PC-3 (cell line): ENCODE data around the gene FN1. TPM values are rescaled to one million over a fixed set of nuclear protein-coding genes. Genes with fewer than 3 reads are reported as not detected.

Experiments used
- ATAC-seq: fragments of 200-7000 bp; cut with Tn5 transposase; 2 replicates; pipeline ENCODE4 v1.9.1; 2020; ENCODE audit warnings: mild to moderate bottlenecking, moderate library complexity
- BruUV-seq: library from RNA; stranded (reverse); fragments of 400-500 nt; replicated peaks from 2 replicates; lab custom pipeline; 2021; lab: Mats Ljungman, UMichigan
- CTCF ChIA-PET: fragments of 300-600 bp; sonication (Branson Sonifier 250); formaldehyde crosslinking; loops from one replicate; lab custom pipeline; 2022; ENCODE audit warnings: antibody characterized with exemption; lab: Charles Lee
- POLR2A ChIA-PET: fragments of 300-600 bp; sonication (Branson Sonifier 250); formaldehyde crosslinking; loops from one replicate; lab custom pipeline; 2022; ENCODE audit warnings: antibody characterized with exemption; ENCODE audit not compliant: unreplicated experiment; lab: Charles Lee
- DNase-seq: peaks from one replicate; pipeline ENCODE4 v3.0.0-alpha.2; 2015
- H2AFZ ChIP-seq: fragments of 300-600 bp; sonication (generic); 2 replicates; pipeline ENCODE4 v1.6.0; 2016; ENCODE audit warnings: antibody characterized with exemption, low read length
- H3F3A ChIP-seq: fragments of 300-600 bp; sonication (generic); one replicate; pipeline ENCODE4 v1.6.0; 2017; ENCODE audit warnings: antibody characterized with exemption, low read length, control low read depth, mild to moderate bottlenecking; ENCODE audit not compliant: unreplicated experiment
- H3K27ac ChIP-seq: fragments of 300-600 bp; sonication (generic); 2 replicates; pipeline ENCODE4 v1.5.1; 2016; ENCODE audit warnings: mild to moderate bottlenecking, low read length
- H3K27me3 ChIP-seq: fragments of 300-600 bp; sonication (generic); 2 replicates; pipeline ENCODE4 v1.6.1; 2016; ENCODE audit warnings: low read length, mixed read lengths
- H3K36me3 ChIP-seq: fragments of 300-600 bp; sonication (generic); 2 replicates; pipeline ENCODE4 v1.6.1; 2016; ENCODE audit warnings: low read depth, mixed run types, low read length, mixed read lengths
- H3K4me1 ChIP-seq: fragments of 300-600 bp; sonication (generic); 2 replicates; pipeline ENCODE4 v1.5.1; 2016; ENCODE audit warnings: low read length; ENCODE audit not compliant: insufficient read depth
- H3K4me2 ChIP-seq: fragments of 300-600 bp; sonication (generic); 2 replicates; pipeline ENCODE4 v1.6.0; 2016; ENCODE audit warnings: low read length
- H3K4me3 ChIP-seq: fragments of 300-600 bp; sonication (generic); 2 replicates; pipeline ENCODE4 v1.5.1; 2016; ENCODE audit warnings: mild to moderate bottlenecking, low read length, mixed read lengths
- H3K79me2 ChIP-seq: fragments of 300-600 bp; sonication (generic); 2 replicates; pipeline ENCODE4 v1.6.1; 2017; ENCODE audit warnings: low read length, mixed read lengths
- H3K9ac ChIP-seq: fragments of 300-600 bp; sonication (generic); 2 replicates; pipeline ENCODE4 v1.6.0; 2016; ENCODE audit warnings: mild to moderate bottlenecking, low read length
- H3K9me2 ChIP-seq: fragments of 300-600 bp; sonication (generic); replicated peaks from 2 replicates; pipeline ENCODE4 v1.6.1; 2016; ENCODE audit warnings: mixed run types, low read length, mixed read lengths
- H3K9me3 ChIP-seq: fragments of 300-600 bp; sonication (generic); 2 replicates; pipeline ENCODE4 v1.6.1; 2016; ENCODE audit warnings: low read length, mixed read lengths
- H4K20me1 ChIP-seq: fragments of 300-600 bp; sonication (generic); 2 replicates; pipeline ENCODE4 v1.6.1; 2016; ENCODE audit warnings: low read length, mixed read lengths
- EZH2 ChIP-seq: fragments of 300-600 bp; sonication (generic); IDR thresholded peaks from one replicate; pipeline ENCODE4 v1.6.1; 2017; ENCODE audit warnings: antibody characterized with exemption, mild to moderate bottlenecking, low read length; ENCODE audit not compliant: unreplicated experiment
- EZH2phosphoT487 ChIP-seq: fragments of 300-600 bp; sonication (generic); IDR thresholded peaks from 2 replicates; pipeline ENCODE4 v1.6.1; 2018; ENCODE audit warnings: mild to moderate bottlenecking, antibody characterized with exemption, low read length, borderline replicate concordance
- intact Hi-C: fragments of 100-400 bp; cut with micrococcal nuclease; formaldehyde crosslinking; loops from 2 replicates; pipeline ENCODE4 v1.9.0; 2023
- total RNA-seq: library from RNA; depleted of rRNA; stranded (reverse); fragments of >200 nt; gene quantifications from 2 replicates; pipeline ENCODE4 v1.2.3, GENCODE V29; 2014
- TF ChIP-seq, protein P1 (sequence below): fragments of 300-600 bp; sonication (generic); conservative IDR thresholded peaks from 2 replicates; pipeline ENCODE4 v1.5.1; 2017; ENCODE audit warnings: antibody characterized with exemption, low read depth, mild to moderate bottlenecking, low read length

The FN1 gene
- total RNA-seq, 1 experiment from 2014 or later: 220 TPM

DNA sequence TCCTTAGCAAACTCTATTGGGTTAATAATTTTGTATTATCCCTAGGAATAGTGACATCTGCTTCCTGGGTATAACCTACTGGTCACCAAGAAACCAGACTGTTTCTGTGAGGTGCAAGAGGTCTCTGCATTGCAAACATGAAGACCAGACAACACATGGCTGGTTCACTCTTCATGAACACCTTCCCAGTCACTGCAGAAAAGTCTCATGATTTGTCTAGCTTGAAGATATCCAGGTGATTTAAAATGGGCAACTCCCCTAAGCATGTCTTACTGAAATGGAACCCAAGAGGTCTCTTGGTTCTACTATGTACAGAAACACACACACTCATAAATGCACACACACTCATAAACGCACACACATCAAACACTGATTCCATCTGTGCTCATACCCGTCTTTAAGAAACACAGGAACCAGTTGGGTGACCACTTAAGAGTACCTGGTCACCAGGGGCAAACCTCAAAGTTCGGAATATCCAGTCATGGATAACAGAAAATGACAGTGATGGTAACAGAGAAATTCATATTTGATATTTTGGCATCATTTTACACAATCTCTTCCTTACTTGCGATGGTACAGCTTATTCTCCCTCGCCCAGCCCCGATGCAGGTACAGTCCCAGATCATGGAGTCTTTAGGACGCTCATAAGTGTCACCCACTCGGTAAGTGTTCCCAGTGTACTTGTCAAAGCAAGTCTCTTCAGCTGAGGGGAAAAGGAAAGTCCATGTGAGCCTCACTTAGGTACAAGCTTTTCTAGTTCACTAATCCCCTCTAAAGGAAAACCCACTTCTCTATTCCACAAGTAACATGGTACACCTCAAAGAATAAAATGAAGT, 2.9 kb downstream of the FN1 start:
- BruUV-seq: no TSS peak
- peaks cover 37% of the 10 kb centered on the region for H3K4me1 ChIP-seq
- peak overlapping the region; percentile 89 for H3K4me2 ChIP-seq
- TF ChIP-seq, protein P1, sequence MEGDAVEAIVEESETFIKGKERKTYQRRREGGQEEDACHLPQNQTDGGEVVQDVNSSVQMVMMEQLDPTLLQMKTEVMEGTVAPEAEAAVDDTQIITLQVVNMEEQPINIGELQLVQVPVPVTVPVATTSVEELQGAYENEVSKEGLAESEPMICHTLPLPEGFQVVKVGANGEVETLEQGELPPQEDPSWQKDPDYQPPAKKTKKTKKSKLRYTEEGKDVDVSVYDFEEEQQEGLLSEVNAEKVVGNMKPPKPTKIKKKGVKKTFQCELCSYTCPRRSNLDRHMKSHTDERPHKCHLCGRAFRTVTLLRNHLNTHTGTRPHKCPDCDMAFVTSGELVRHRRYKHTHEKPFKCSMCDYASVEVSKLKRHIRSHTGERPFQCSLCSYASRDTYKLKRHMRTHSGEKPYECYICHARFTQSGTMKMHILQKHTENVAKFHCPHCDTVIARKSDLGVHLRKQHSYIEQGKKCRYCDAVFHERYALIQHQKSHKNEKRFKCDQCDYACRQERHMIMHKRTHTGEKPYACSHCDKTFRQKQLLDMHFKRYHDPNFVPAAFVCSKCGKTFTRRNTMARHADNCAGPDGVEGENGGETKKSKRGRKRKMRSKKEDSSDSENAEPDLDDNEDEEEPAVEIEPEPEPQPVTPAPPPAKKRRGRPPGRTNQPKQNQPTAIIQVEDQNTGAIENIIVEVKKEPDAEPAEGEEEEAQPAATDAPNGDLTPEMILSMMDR: no peak
- TF ChIP-seq EZH2: no peak
- no peak for TF ChIP-seq EZH2phosphoT487
- no peaks in the 10 kb centered on the region for H3K27me3 ChIP-seq
- no peaks in the 10 kb centered on the region for H4K20me1 ChIP-seq
- ATAC-seq (no peak), DNase-seq (peak; percentile 42)
- ChIA-PET POLR2A (no interaction called here), CTCF (no interaction called here)
- H3K79me2 ChIP-seq: peaks cover 13% of the 10 kb centered on the region
- no peak overlapping the region for H3K9ac ChIP-seq
- peak overlapping the region; percentile 63 for H3K27ac ChIP-seq
- H3F3A ChIP-seq: no peaks in the 10 kb centered on the region
- H3K4me3 ChIP-seq: peak overlapping the region; percentile 94
- peaks cover 34% of the 10 kb centered on the region for H3K36me3 ChIP-seq
- intact Hi-C loops: no loop called here
- H2AFZ ChIP-seq: no peak overlapping the region
- no peaks in the 10 kb centered on the region for H3K9me2 ChIP-seq
- H3K9me3 ChIP-seq: no peaks in the 10 kb centered on the region

DNA sequence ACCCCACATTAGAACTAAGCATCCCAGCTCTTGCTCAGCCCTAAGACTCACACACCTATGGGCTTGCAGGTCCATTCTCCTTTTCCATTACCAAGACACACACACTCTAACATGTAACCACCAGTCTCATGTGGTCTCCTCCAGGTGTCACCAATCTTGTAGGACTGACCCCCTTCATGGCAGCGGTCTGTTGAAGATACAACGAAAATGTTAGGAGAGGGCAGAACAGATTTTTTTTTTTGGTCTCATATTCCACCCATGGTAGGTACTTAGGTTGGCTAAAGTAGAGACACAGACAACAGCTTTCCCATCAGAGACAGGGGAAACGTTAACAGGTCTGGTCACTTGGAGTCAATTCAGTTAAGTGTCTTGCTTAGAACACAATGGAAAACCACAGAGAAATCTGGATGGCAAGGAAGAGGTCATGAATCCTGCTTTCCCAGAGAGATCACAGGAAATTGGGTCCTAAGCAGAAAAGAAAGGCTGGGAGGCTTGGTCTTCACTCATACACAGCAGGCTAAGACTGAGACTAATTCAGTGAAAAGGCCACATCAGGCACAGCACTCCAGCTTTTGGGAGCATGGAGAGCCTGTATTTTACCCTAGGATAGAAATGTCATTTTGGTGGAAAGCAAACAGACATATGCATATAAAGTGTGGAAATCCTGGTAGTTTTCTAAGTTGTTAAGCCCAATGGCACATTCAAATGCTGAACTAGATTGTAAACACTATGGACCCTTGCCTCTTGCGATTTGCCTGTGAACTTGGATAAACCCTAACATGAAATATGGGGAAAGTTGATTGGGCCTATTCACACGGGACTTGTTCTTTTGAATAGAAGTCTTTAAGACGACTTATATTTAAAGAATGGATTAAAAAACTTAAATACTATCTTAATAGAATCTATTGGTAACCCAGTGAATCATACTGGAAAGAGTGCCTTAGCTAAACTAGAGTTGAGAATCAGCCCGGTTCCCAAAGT, 3.8 kb downstream of the FN1 start:
- CTCF ChIA-PET: no interaction called here
- no peaks in the 10 kb centered on the region for H3K9me3 ChIP-seq
- no peak overlapping the region for H3K4me2 ChIP-seq
- no peaks in the 10 kb centered on the region for H3K27me3 ChIP-seq
- no peak overlapping the region for H3K9ac ChIP-seq
- no peak overlapping the region for H3K27ac ChIP-seq
- H2AFZ ChIP-seq: no peak overlapping the region
- H3K4me3 ChIP-seq: no peak overlapping the region
- intact Hi-C loops: no loop called here
- TF ChIP-seq EZH2: no peak
- TF ChIP-seq, protein P1: no peak
- TF ChIP-seq EZH2phosphoT487: no peak
- POLR2A ChIA-PET: no interaction called here
- ATAC-seq: no peak
- H3F3A ChIP-seq: no peaks in the 10 kb centered on the region
- H3K4me1 ChIP-seq: peaks cover 28% of the 10 kb centered on the region
- no peak for DNase-seq
- no TSS peak for BruUV-seq
- peaks cover 13% of the 10 kb centered on the region for H3K79me2 ChIP-seq
- H4K20me1 ChIP-seq: no peaks in the 10 kb centered on the region
- H3K36me3 ChIP-seq: peaks cover 43% of the 10 kb centered on the region
- no peaks in the 10 kb centered on the region for H3K9me2 ChIP-seq
